H1 (cell line): ENCODE results near the gene CRB2. TPM values are rescaled to one million over a fixed set of nuclear protein-coding genes. Genes with fewer than 3 reads are reported as not detected.
"Not testable (repeated sequence)": the region's sequence is repeated elsewhere in the genome, so short reads cannot be mapped to it uniquely, and the experiment has no call there.

ENCODE experiments used
- CTCF ChIA-PET: fragments of 300-600 bp; sonication (Branson Sonifier 250); formaldehyde crosslinking; loops from one replicate; lab custom pipeline; 2021; ENCODE audit not compliant: partially characterized antibody; lab: Charles Lee
- POLR2A ChIA-PET: fragments of 300-600 bp; sonication (Branson Sonifier 250); formaldehyde crosslinking; loops from one replicate; lab custom pipeline; 2021; ENCODE audit warnings: inconsistent platforms; ENCODE audit not compliant: partially characterized antibody; lab: Charles Lee
- DNase-seq, 2 experiments: peaks; one replicate each; pipeline versions ENCODE4 v3.0.0 to v3.0.0-alpha.2; 2010 to 2022; ENCODE audit warnings: low spot score in 2 of 2, low read depth in 1 of 2, mixed read lengths in 1 of 2
- FAIRE-seq: peaks from 2 replicates; lab custom pipeline; 2011; peaks lifted over from hg19 to GRCh38; lab: Jason Lieb, UNC
- H2AFZ ChIP-seq: 2 replicates; pipeline ENCODE4 v1.8.1; 2012; ENCODE audit warnings: low read length, inconsistent platforms
- H2AK5ac ChIP-seq: 2 replicates; pipeline ENCODE4 v1.6.1; 2013; ENCODE audit warnings: low read depth, low read length
- H2BK120ac ChIP-seq: replicated peaks from 2 replicates; pipeline ENCODE3; 2013; ENCODE audit warnings: low read depth, low read length, inconsistent platforms
- H2BK12ac ChIP-seq: 2 replicates; pipeline ENCODE4 v1.6.1; 2013; ENCODE audit warnings: low read depth, low read length
- H2BK15ac ChIP-seq: 2 replicates; pipeline ENCODE4 v1.6.1; 2013; ENCODE audit warnings: low read length
- H2BK20ac ChIP-seq: 2 replicates; pipeline ENCODE4 v1.6.1; 2013; ENCODE audit warnings: low read length
- H2BK5ac ChIP-seq: 2 replicates; pipeline ENCODE4 v1.6.1; 2013; ENCODE audit warnings: low read depth, low read length
- H3K14ac ChIP-seq: 2 replicates; pipeline ENCODE4 v1.6.1; 2013; ENCODE audit warnings: inconsistent platforms; ENCODE audit not compliant: insufficient read length
- H3K18ac ChIP-seq: 2 replicates; pipeline ENCODE4 v1.6.1; 2013; ENCODE audit warnings: low read length; ENCODE audit errors: extremely low read depth
- H3K23ac ChIP-seq: 2 replicates; pipeline ENCODE4 v1.6.1; 2013; ENCODE audit warnings: inconsistent platforms; ENCODE audit not compliant: insufficient read length
- H3K23me2 ChIP-seq: 2 replicates; pipeline ENCODE4 v1.6.1; 2013; ENCODE audit warnings: low read depth, low read length
- H3K27ac ChIP-seq: 2 replicates; pipeline ENCODE4 v1.6.1; 2011; ENCODE audit warnings: low read depth, low read length, inconsistent platforms
- H3K27me3 ChIP-seq, 4 experiments: replicated peaks in 1 of 4; 1 replicate in 1 of 4; 2 replicates in 3 of 4; pipeline versions ENCODE4 v1.6.1 to v1.8.1; 2011 to 2013; ENCODE audit warnings: low read length in 3 of 4, mild to moderate bottlenecking in 3 of 4, inconsistent platforms in 2 of 4, mixed read lengths in 2 of 4, moderate library complexity in 1 of 4; ENCODE audit not compliant: control insufficient read depth in 3 of 4, insufficient read depth in 3 of 4; ENCODE audit errors: extremely low read depth in 1 of 4
- H3K36me3 ChIP-seq, 4 experiments: 2 replicates each; pipeline versions ENCODE4 v1.6.1 to v1.8.1; 2011 to 2013; ENCODE audit warnings: mild to moderate bottlenecking in 4 of 4, low read length in 3 of 4, moderate library complexity in 2 of 4, control low read depth in 1 of 4, inconsistent platforms in 1 of 4; ENCODE audit not compliant: insufficient read depth in 4 of 4, control insufficient read depth in 2 of 4
- H3K4ac ChIP-seq: replicated peaks from 2 replicates; pipeline ENCODE3; 2013; ENCODE audit warnings: low read length, low read depth, mixed read lengths, inconsistent platforms; ENCODE audit not compliant: insufficient read length
- H3K4me1 ChIP-seq, 4 experiments: replicated peaks in 1 of 4; 1 replicate in 1 of 4; 2 replicates in 3 of 4; pipeline versions ENCODE4 v1.6.1 to v1.8.1; 2011 to 2013; ENCODE audit warnings: low read length in 3 of 4, inconsistent platforms in 2 of 4, mixed read lengths in 1 of 4; ENCODE audit not compliant: insufficient read depth in 4 of 4, control insufficient read depth in 3 of 4
- H3K4me2 ChIP-seq, 2 experiments: 2 replicates each; pipeline versions ENCODE4 v1.6.1 to v1.8.1; 2011 to 2013; ENCODE audit warnings: low read depth in 2 of 2, low read length in 2 of 2, control low read depth in 1 of 2, inconsistent platforms in 1 of 2, mild to moderate bottlenecking in 1 of 2; ENCODE audit not compliant: insufficient read depth in 1 of 2
- H3K4me3 ChIP-seq, 4 experiments: fragments of 200-600, 300-600 bp in 1 of 4; sonication (generic), shearing (Covaris generic), sonication (Bioruptor Twin) in 1 of 4; 2 replicates each; pipeline versions ENCODE4 v1.5.1 to v1.8.1; 2011 to 2016; ENCODE audit warnings: low read length in 4 of 4, low read depth in 3 of 4, control low read depth in 2 of 4, inconsistent platforms in 2 of 4, mild to moderate bottlenecking in 2 of 4, mixed read lengths in 1 of 4, moderate library complexity in 1 of 4; ENCODE audit not compliant: insufficient read depth in 2 of 4; ENCODE audit errors: extremely low read depth in 1 of 4
- H3K56ac ChIP-seq: replicated peaks from 2 replicates; pipeline ENCODE3; 2013; ENCODE audit warnings: low read depth, mild to moderate bottlenecking, mixed read lengths, low read length, inconsistent platforms; ENCODE audit not compliant: insufficient read length
- H3K79me1 ChIP-seq: 2 replicates; pipeline ENCODE4 v1.6.1; 2013; ENCODE audit warnings: low read depth, low read length, control low read depth
- H3K79me2 ChIP-seq, 2 experiments: 2 replicates each; pipeline versions ENCODE4 v1.6.1 to v1.8.1; 2012 to 2013; ENCODE audit warnings: low read length in 2 of 2, mild to moderate bottlenecking in 2 of 2, inconsistent platforms in 1 of 2; ENCODE audit not compliant: insufficient read depth in 2 of 2, control insufficient read depth in 1 of 2
- H3K9ac ChIP-seq, 4 experiments: replicated peaks in 1 of 4; 1 replicate in 1 of 4; 2 replicates in 3 of 4; pipeline versions ENCODE4 v1.6.1 to v1.8.1; 2011 to 2013; ENCODE audit warnings: low read depth in 3 of 4, low read length in 3 of 4, control low read depth in 2 of 4, mild to moderate bottlenecking in 2 of 4, moderate library complexity in 2 of 4, inconsistent platforms in 1 of 4; ENCODE audit errors: extremely low read depth in 1 of 4
- H3K9me3 ChIP-seq, 2 experiments: 2 replicates each; pipeline versions ENCODE4 v1.6.1 to v1.8.1; 2012 to 2013; ENCODE audit warnings: mild to moderate bottlenecking in 2 of 2, moderate library complexity in 2 of 2, control low read depth in 1 of 2, inconsistent platforms in 1 of 2, low read depth in 1 of 2, low read length in 1 of 2, mixed read lengths in 1 of 2; ENCODE audit not compliant: insufficient read depth in 2 of 2
- H4K20me1 ChIP-seq, 2 experiments: replicated peaks in 1 of 2; 2 replicates each; pipeline versions ENCODE3 to v1.8.1; 2011 to 2013; ENCODE audit warnings: inconsistent platforms in 2 of 2, low read length in 2 of 2, mild to moderate bottlenecking in 1 of 2; ENCODE audit not compliant: insufficient read depth in 2 of 2, control insufficient read depth in 1 of 2
- H4K5ac ChIP-seq: 2 replicates; pipeline ENCODE4 v1.6.1; 2013; ENCODE audit warnings: low read length, low read depth, mixed read lengths, inconsistent platforms; ENCODE audit not compliant: insufficient read length
- H4K8ac ChIP-seq: 2 replicates; pipeline ENCODE4 v1.8.0; 2013; ENCODE audit warnings: mild to moderate bottlenecking, moderate library complexity, low read length, inconsistent platforms; ENCODE audit not compliant: insufficient read depth; ENCODE audit errors: extremely low read depth
- H4K91ac ChIP-seq: replicated peaks from 2 replicates; pipeline ENCODE3; 2013; ENCODE audit warnings: low read length, mixed read lengths, inconsistent platforms; ENCODE audit not compliant: insufficient read length
- WGBS, 2 experiments: shearing (Covaris generic) in 1 of 2; methylation state at CpG; one replicate each; pipeline versions ENCODE4 v1.1.6 to v1.1.7; 2013 to 2015; ENCODE audit warnings: low lambda C conversion rate in 2 of 2, mixed read lengths in 2 of 2, inconsistent platforms in 1 of 2, low coverage in 1 of 2, missing lambda C conversion rate in 1 of 2; ENCODE audit not compliant: insufficient replicate concordance in 2 of 2, insufficient coverage in 1 of 2, insufficient read length in 1 of 2; ENCODE audit errors: extremely low coverage in 1 of 2, missing lambda C conversion rate in 1 of 2; 5-methylcytosine and 5-hydroxymethylcytosine counted together
- polyA plus RNA-seq, 7 experiments: library from polyadenylated mRNA; depleted of rRNA in 3 of 7; stranded (reverse) in 5 of 7; unstranded in 2 of 7; fragments of >200 nt in 5 of 7; fragments of 200-250 nt in 2 of 7; gene quantifications; 1 replicate in 5 of 7; 2 replicates in 1 of 7; 4 replicates in 1 of 7; pipeline versions ENCODE4 v1.2.1 to v1.2.3, GENCODE V29; 2011 to 2013; ENCODE audit warnings: missing spikeins in 2 of 7, mixed read lengths in 2 of 7
- total RNA-seq: library from RNA; stranded (reverse); fragmentation: NEBNext Ultra II Directional; extraction: Animal tissue kit (Norgen Biotek cat#: 25700); gene quantifications from 2 replicates; pipeline ENCODE4 v1.2.1, GENCODE V29; 2021

CRB2 gene
- total and polyA plus RNA-seq, 2 of the 8 experiments (the other 6 are each of a cell fraction or from before 2014, with no cell fraction given), result 4.0 to 8.4 TPM

GRCh38 chr9:123398938-123399337 lies 42.9 kb downstream of the CRB2 start:
- not testable (repeated sequence) for FAIRE-seq

More at GRCh38 chr9:123398938-123399337, 42.9 kb downstream of the CRB2 start:
- not testable (repeated sequence) for H2AFZ ChIP-seq, H2BK20ac ChIP-seq, H3K27ac ChIP-seq, H3K23ac ChIP-seq, H4K8ac ChIP-seq, DNase-seq, H3K23me2 ChIP-seq, H4K20me1 ChIP-seq, H2BK5ac ChIP-seq, H3K18ac ChIP-seq, H4K91ac ChIP-seq, H3K14ac ChIP-seq, H2BK15ac ChIP-seq, H2BK120ac ChIP-seq, H3K36me3 ChIP-seq, H3K79me1 ChIP-seq, H3K4ac ChIP-seq, H3K56ac ChIP-seq, H3K4me3 ChIP-seq, H2AK5ac ChIP-seq, H4K5ac ChIP-seq, H3K4me2 ChIP-seq, H3K9ac ChIP-seq, H3K27me3 ChIP-seq, H3K79me2 ChIP-seq, H3K9me3 ChIP-seq, H2BK12ac ChIP-seq
- POLR2A ChIA-PET, result interaction anchor here (0.8 to 1.3 kb wide), 2 partner anchors 9 to 11 kb away, joined by 3 read pairs; no protein-coding TSS in a partner anchor
- H3K4me1 ChIP-seq, result peaks cover 0 to 15% (median 3%) of the 10 kb centered on the region in 4 experiments; a peak in 6 of 7 replicates
- CTCF ChIA-PET, result interaction anchor here (0.7 to 29.0 kb wide), 45 partner anchors 7 to 1083 kb away, joined by 3 to 668 read pairs (median 5); partner anchors contain the start of gene CRB2
- WGBS, 2 experiments, result 91% methylated on average over 14 of the region's 14 CpGs; no CpG with 5 or more reads in 1 of the 2 experiments
